Epithelial cell of proximal tubule (primary cell): ENCODE measurements around the gene CAPZB. TPM values are rescaled to one million over a fixed set of nuclear protein-coding genes. Genes with fewer than 3 reads are reported as not detected.

Experiments
- DNase-seq: peaks from one replicate; pipeline ENCODE4 v3.0.0-alpha.2; 2011; ENCODE audit warnings: low read depth
- H3K4me3 ChIP-seq: 2 replicates; pipeline ENCODE4 v1.5.1; 2011; ENCODE audit warnings: low read depth, mild to moderate bottlenecking, low read length
- total RNA-seq: library from RNA; depleted of rRNA; stranded (reverse); fragments of >200 nt; gene quantifications from 2 replicates; pipeline ENCODE4 v1.2.3, GENCODE V29; 2015
- TF ChIP-seq, protein P1 (sequence below): conservative IDR thresholded peaks from 2 replicates; pipeline ENCODE4 v1.5.1; 2012; ENCODE audit warnings: low read depth, mild to moderate bottlenecking, low read length

The CAPZB gene
- total RNA-seq, 1 donor from 2014 or later, result 74.9 TPM

DNA sequence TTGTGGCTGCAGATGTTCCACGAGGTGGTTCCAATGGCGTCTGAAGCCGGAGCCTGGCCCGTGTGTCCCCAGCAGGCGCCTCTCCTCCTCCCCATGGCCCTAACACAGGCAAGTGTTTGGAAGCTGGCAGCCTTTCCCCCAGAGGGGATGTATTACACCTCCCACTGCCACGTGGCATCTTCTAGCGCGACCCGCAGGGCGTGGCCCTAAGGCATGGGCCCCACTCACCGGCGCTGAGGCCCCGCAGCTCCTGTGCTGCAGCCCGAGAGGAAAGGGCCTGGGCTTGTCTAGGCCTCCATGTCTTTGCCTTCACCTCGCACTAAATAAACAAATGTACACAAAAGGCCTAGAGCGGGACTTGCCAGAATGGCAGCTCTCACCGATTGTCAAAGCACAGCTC lies 135.3 kb downstream of the CAPZB start:
- TF ChIP-seq, protein P1, sequence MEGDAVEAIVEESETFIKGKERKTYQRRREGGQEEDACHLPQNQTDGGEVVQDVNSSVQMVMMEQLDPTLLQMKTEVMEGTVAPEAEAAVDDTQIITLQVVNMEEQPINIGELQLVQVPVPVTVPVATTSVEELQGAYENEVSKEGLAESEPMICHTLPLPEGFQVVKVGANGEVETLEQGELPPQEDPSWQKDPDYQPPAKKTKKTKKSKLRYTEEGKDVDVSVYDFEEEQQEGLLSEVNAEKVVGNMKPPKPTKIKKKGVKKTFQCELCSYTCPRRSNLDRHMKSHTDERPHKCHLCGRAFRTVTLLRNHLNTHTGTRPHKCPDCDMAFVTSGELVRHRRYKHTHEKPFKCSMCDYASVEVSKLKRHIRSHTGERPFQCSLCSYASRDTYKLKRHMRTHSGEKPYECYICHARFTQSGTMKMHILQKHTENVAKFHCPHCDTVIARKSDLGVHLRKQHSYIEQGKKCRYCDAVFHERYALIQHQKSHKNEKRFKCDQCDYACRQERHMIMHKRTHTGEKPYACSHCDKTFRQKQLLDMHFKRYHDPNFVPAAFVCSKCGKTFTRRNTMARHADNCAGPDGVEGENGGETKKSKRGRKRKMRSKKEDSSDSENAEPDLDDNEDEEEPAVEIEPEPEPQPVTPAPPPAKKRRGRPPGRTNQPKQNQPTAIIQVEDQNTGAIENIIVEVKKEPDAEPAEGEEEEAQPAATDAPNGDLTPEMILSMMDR, result no peak
- DNase-seq, result no peak
- no peak overlapping the region for H3K4me3 ChIP-seq

DNA sequence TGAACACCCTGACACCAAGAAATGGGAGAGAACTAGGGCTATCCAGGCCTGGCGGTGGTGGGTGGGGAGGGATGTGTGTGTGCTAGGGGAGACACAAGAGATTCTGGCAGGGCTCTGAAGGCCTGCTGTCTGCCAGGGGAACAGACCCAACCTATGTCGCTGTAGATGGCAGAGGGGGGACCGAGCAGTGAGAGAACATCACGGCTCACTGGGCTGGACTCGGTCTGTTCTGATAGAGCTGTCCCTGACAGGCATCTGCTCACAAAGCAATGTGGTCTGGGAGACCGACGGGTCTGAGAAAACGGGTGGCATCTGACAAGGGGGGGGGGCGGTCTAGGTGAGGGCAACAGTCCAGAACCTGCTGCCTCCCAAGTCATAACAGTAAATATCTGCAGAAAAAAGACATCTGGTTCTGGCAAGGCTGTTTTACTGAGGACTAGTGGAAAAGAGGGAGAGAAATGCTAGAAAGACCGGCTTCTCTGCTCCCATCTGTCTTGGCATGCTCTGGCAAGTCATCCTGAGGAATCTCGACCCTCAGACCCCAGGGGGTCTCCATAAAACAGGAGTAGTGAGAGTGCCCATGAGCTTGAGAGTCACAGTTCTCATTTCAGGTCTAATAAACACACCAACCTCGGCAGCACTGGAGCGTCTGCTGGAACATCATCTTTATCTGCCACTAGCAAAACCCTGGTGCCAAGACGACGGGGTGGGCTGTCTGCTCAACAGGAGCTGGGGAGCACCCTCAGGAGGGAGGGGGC lies 136.7 kb downstream of the CAPZB start:
- no peak overlapping the region for H3K4me3 ChIP-seq
- TF ChIP-seq, protein P1, result no peak
- no peak for DNase-seq

DNA sequence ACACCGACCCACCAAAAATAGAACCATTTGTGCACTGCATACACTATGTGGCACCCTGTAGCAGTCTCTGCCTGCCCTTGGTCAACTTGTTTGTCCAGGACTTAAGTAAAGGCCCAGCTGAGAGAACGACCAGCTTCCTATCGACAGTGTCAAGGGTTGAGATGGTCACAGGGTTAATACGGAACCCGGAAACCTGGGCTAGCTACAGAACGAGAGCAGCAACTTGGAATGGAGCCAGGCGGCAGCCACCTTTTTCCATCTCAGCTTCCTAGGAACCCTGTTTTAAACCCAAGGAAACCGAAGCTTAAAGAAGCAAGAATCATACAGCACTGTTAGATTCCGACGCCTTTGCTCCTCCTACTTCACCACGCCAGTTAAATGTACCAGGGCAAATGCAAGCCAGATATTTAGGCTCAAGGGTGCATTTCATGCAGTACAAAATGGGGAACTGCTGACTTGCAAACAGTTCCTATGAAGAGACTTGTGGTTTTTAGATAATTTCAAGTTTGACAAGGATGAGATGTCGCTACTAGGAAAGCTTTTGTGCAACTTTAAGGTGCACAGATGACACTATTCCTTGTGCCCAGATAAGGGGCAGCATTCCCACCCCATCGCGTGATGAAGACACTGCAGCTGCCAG lies 137.7 kb downstream of the CAPZB start:
- no peak for DNase-seq
- H3K4me3 ChIP-seq, result no peak overlapping the region
- TF ChIP-seq, protein P1, result no peak

DNA sequence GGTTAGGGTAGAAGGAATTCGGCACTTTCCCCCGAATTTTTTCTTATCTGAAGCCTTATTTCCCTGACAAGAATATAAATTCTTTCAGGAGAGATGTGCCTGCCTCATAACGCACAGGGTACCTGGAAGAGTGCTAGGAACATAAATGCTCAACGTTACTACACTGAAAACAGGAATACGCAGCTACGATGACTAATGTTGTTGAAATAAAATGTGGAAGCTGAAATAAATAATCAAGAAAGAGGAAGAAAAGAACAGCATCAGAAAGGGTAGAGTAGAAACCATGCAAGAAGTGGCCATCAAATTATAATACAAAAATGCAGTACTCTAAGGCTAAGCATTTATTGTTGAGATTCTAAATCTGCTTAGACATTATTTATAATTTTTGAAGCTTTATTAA lies 139.3 kb downstream of the CAPZB start:
- no peak overlapping the region for H3K4me3 ChIP-seq
- TF ChIP-seq, protein P1, result no peak
- no peak for DNase-seq

DNA sequence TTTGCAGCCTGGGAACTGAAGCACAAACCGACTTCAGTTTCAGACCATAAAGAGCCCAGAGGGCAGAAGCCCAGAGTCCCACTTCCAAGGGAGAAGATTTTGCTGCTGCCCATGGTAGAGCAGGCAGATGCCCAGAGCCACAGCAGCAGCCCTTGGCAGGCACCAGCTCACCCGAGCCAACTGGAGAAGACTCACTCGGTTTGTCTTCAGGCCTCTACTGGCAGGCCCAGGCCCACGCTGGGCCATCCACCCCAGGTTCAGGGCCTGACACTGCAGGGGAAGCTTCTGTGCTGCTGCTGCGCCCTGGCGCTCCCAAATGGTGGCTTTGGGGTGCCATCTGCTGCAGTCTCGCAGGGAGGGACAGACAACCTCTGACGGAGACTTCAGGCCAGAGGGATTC lies 139.9 kb downstream of the CAPZB start:
- TF ChIP-seq, protein P1, result no peak
- DNase-seq, result no peak
- H3K4me3 ChIP-seq, result no peak overlapping the region

DNA sequence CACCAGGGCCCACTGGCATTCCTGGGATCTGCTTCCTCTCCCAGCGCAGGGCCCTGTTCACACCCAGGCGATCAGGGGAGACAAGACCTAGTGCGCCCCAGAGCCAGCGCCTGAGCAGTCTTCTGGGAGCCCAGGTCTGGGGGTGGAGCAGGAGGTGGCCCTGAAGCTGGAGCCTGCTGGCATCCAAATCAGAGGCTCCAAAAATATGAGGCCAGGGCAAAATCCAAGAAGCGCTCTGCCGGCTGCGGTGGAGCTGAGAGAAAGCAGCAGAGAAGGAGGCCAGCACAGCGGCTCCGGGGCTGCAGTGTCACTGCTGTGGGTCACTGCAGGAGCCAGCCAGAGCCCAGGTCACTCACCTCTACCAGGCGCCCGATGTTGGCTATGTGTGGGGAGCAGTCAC lies 140.5 kb downstream of the CAPZB start:
- TF ChIP-seq, protein P1, result no peak
- DNase-seq, result no peak
- no peak overlapping the region for H3K4me3 ChIP-seq
